Astrocyte (in vitro differentiated cells and primary cell): ENCODE measurements around the gene OR10Z1. TPM values are rescaled to one million over a fixed set of nuclear protein-coding genes. Genes with fewer than 3 reads are reported as not detected.

ENCODE experiments used
- DNase-seq: peaks from one replicate; pipeline ENCODE4 v3.0.0-alpha.2; 2010; ENCODE audit warnings: low read depth
- FAIRE-seq: peaks from 2 replicates; lab custom pipeline; 2011; peaks lifted over from hg19 to GRCh38; lab: Jason Lieb, UNC
- H2AFZ ChIP-seq: 2 replicates; pipeline ENCODE4 v1.6.0; 2012; ENCODE audit warnings: low read depth, low read length, inconsistent platforms
- H3K27ac ChIP-seq: 2 replicates; pipeline ENCODE4 v1.5.1; 2011; ENCODE audit warnings: low read depth, low read length, inconsistent platforms
- H3K27me3 ChIP-seq: 2 replicates; pipeline ENCODE4 v1.6.0; 2011; ENCODE audit warnings: low read length, inconsistent platforms; ENCODE audit not compliant: insufficient read depth
- H3K36me3 ChIP-seq: 2 replicates; pipeline ENCODE4 v1.5.1; 2011; ENCODE audit warnings: low read length, inconsistent platforms; ENCODE audit not compliant: insufficient read depth
- H3K4me1 ChIP-seq: 2 replicates; pipeline ENCODE4 v1.5.1; 2011; ENCODE audit warnings: low read length, inconsistent platforms; ENCODE audit not compliant: insufficient read depth
- H3K4me2 ChIP-seq: 2 replicates; pipeline ENCODE4 v1.6.0; 2012; ENCODE audit warnings: low read length, inconsistent platforms
- H3K4me3 ChIP-seq: 2 replicates; pipeline ENCODE4 v1.5.1; 2011; ENCODE audit warnings: low read depth, mild to moderate bottlenecking, low read length, inconsistent platforms; ENCODE audit not compliant: insufficient read depth
- H3K79me2 ChIP-seq: 2 replicates; pipeline ENCODE4 v1.6.0; 2012; ENCODE audit warnings: mild to moderate bottlenecking, low read length, inconsistent platforms; ENCODE audit not compliant: insufficient read depth
- H3K9ac ChIP-seq: 2 replicates; pipeline ENCODE4 v1.6.0; 2012; ENCODE audit warnings: mild to moderate bottlenecking, low read length, inconsistent platforms
- H3K9me3 ChIP-seq: 2 replicates; pipeline ENCODE4 v1.5.1; 2012; ENCODE audit warnings: low read depth, mild to moderate bottlenecking, low read length, inconsistent platforms; ENCODE audit not compliant: insufficient read depth
- H4K20me1 ChIP-seq: 2 replicates; pipeline ENCODE4 v1.6.0; 2012; ENCODE audit warnings: low read length, inconsistent platforms; ENCODE audit not compliant: insufficient read depth
- H3K27ac Mint-ChIP-seq: one replicate; pipeline ENCODE4 v1.8.0; 2021; ENCODE audit warnings: mild to moderate bottlenecking, mixed read lengths; ENCODE audit not compliant: unreplicated experiment
- H3K27me3 Mint-ChIP-seq: one replicate; pipeline ENCODE4 v1.8.0; 2021; ENCODE audit warnings: low read depth, mixed read lengths; ENCODE audit not compliant: unreplicated experiment
- H3K36me3 Mint-ChIP-seq: one replicate; pipeline ENCODE4 v1.8.0; 2021; ENCODE audit warnings: low read depth, mixed read lengths; ENCODE audit not compliant: unreplicated experiment
- H3K4me1 Mint-ChIP-seq: one replicate; pipeline ENCODE4 v1.8.0; 2021; ENCODE audit warnings: low read depth, mixed read lengths; ENCODE audit not compliant: unreplicated experiment
- H3K4me3 Mint-ChIP-seq: one replicate; pipeline ENCODE4 v1.8.0; 2021; ENCODE audit warnings: mild to moderate bottlenecking, moderate library complexity, mixed read lengths; ENCODE audit not compliant: unreplicated experiment
- H3K9me3 Mint-ChIP-seq: one replicate; pipeline ENCODE4 v1.8.0; 2021; ENCODE audit warnings: mild to moderate bottlenecking, mixed read lengths; ENCODE audit not compliant: unreplicated experiment
- CTCF ChIP-seq: IDR thresholded peaks from 2 replicates; pipeline ENCODE4 v1.5.1; 2011; ENCODE audit warnings: low read depth, mild to moderate bottlenecking, inconsistent platforms, low read length, moderate library complexity; ENCODE audit not compliant: insufficient read depth
- EZH2 ChIP-seq: IDR thresholded peaks from 2 replicates; pipeline ENCODE4 v1.6.1; 2012; ENCODE audit warnings: mild to moderate bottlenecking, low read length, inconsistent platforms; ENCODE audit not compliant: insufficient read depth
- total RNA-seq: library from RNA; stranded (reverse); gene quantifications from 2 replicates; pipeline ENCODE4 v1.2.1, GENCODE V29; 2021

OR10Z1 gene
- total RNA-seq, 1 donor from 2014 or later = not detected

- no peak for TF ChIP-seq CTCF
- no peak for TF ChIP-seq EZH2
- Mint-ChIP-seq H3K36me3 (no peaks in the 10 kb centered on the region), H3K4me1 (no peaks in the 10 kb centered on the region), H3K9me3 (no peaks in the 10 kb centered on the region), H3K4me3 (no peak overlapping the region), H3K27me3 (peaks cover under 1% of the 10 kb centered on the region), H3K27ac (no peak overlapping the region)
- Histone ChIP-seq H3K4me3 (no peak overlapping the region), H2AFZ (no peak overlapping the region), H3K79me2 (no peaks in the 10 kb centered on the region), H3K9ac (no peak overlapping the region), H3K4me2 (no peak overlapping the region), H3K9me3 (no peaks in the 10 kb centered on the region), H3K27me3 (no peaks in the 10 kb centered on the region), H3K4me1 (no peaks in the 10 kb centered on the region), H3K27ac (no peak overlapping the region), H3K36me3 (no peaks in the 10 kb centered on the region), H4K20me1 (no peaks in the 10 kb centered on the region)
- no peak for FAIRE-seq
- no peak for DNase-seq
Measured at GRCh38 chr1:158607296-158607695, 2.2 kb downstream of the OR10Z1 start.

GRCh38 chr1:158611916-158612315 is 6.8 kb downstream of the OR10Z1 start:
- no peaks in the 10 kb centered on the region for H3K36me3 ChIP-seq
- FAIRE-seq (no peak), DNase-seq (no peak)
- H3K4me3 ChIP-seq = no peak overlapping the region
- Mint-ChIP-seq H3K36me3 (no peaks in the 10 kb centered on the region), H3K4me3 (no peak overlapping the region), H3K4me1 (no peaks in the 10 kb centered on the region), H3K9me3 (no peaks in the 10 kb centered on the region), H3K27me3 (peaks cover 3% of the 10 kb centered on the region), H3K27ac (no peak overlapping the region)
- no peaks in the 10 kb centered on the region for H3K27me3 ChIP-seq
- H3K27ac ChIP-seq = no peak overlapping the region
- no peaks in the 10 kb centered on the region for H3K79me2 ChIP-seq
- H4K20me1 ChIP-seq = no peaks in the 10 kb centered on the region
- H3K9ac ChIP-seq = no peak overlapping the region
- H3K9me3 ChIP-seq = no peaks in the 10 kb centered on the region
- H3K4me1 ChIP-seq = no peaks in the 10 kb centered on the region
- H3K4me2 ChIP-seq = no peak overlapping the region
- TF ChIP-seq CTCF (no peak), EZH2 (no peak)
- H2AFZ ChIP-seq = no peak overlapping the region

- Histone ChIP-seq H3K4me3 (no peak overlapping the region), H3K4me2 (no peak overlapping the region), H3K9ac (no peak overlapping the region), H3K9me3 (no peaks in the 10 kb centered on the region), H3K4me1 (no peaks in the 10 kb centered on the region), H2AFZ (no peak overlapping the region), H4K20me1 (no peaks in the 10 kb centered on the region), H3K27me3 (no peaks in the 10 kb centered on the region), H3K79me2 (no peaks in the 10 kb centered on the region), H3K36me3 (no peaks in the 10 kb centered on the region), H3K27ac (no peak overlapping the region)
- TF ChIP-seq EZH2 (no peak), CTCF (no peak)
- Mint-ChIP-seq H3K9me3 (no peaks in the 10 kb centered on the region), H3K4me1 (no peaks in the 10 kb centered on the region), H3K27me3 (peaks cover 5% of the 10 kb centered on the region), H3K27ac (no peak overlapping the region), H3K4me3 (no peak overlapping the region), H3K36me3 (no peaks in the 10 kb centered on the region)
- FAIRE-seq = no peak
- no peak for DNase-seq
Measured at GRCh38 chr1:158613764-158614163, 8.7 kb downstream of the OR10Z1 start.
